Body of pancreas (tissue), 4 donors: ENCODE data around the gene PDS5A. TPM values are rescaled to one million over a fixed set of nuclear protein-coding genes. Genes with fewer than 3 reads are reported as not detected.

Experiments used
- ATAC-seq: fragments of 150-250 bp; one replicate; pipeline ENCODE4 v1.9.1; 2016
- DNase-seq, 4 donors: peaks; one replicate each; pipeline ENCODE4 v3.0.0-alpha.2; 2019
- H3K27ac ChIP-seq, 4 donors: fragments of 200-600 bp; sonication (generic); 1 replicate in 3 of 4; 2 replicates in 1 of 4; pipeline versions ENCODE4 v1.5.1 to v1.6.1; 2016 to 2019; ENCODE audit warnings: mild to moderate bottlenecking in 1 of 4, mixed read lengths in 1 of 4, moderate library complexity in 1 of 4
- H3K27me3 ChIP-seq, 2 donors: fragments of 200-600 bp; sonication (generic); one replicate each; pipeline ENCODE4 v1.6.0; 2016; ENCODE audit warnings: mild to moderate bottlenecking in 1 of 2
- H3K36me3 ChIP-seq, 2 donors: fragments of 200-600 bp; sonication (generic); replicated peaks in 1 of 2; 2 replicates each; pipeline ENCODE4 v1.5.1; 2016; ENCODE audit warnings: low read depth in 2 of 2; ENCODE audit not compliant: insufficient read depth in 1 of 2
- H3K4me1 ChIP-seq: fragments of 200-600 bp; sonication (generic); one replicate; pipeline ENCODE4 v1.6.0; 2016
- H3K4me3 ChIP-seq, 2 donors: fragments of 200-600 bp; sonication (generic); 1 replicate in 1 of 2; 2 replicates in 1 of 2; pipeline ENCODE4 v1.5.1; 2016 to 2019
- H3K9me3 ChIP-seq, 3 donors: fragments of 200-600 bp; sonication (generic); 1 replicate in 2 of 3; 2 replicates in 1 of 3; pipeline ENCODE4 v1.5.1; 2016
- POLR2A ChIP-seq, 3 donors: fragments of 450-650 bp; IDR thresholded peaks; one replicate each; pipeline ENCODE4 v1.6.1; 2016; ENCODE audit warnings: antibody characterized with exemption in 3 of 3, mild to moderate bottlenecking in 2 of 3
- WGBS, 2 donors: methylation state at CpG; one replicate each; pipeline ENCODE4 v1.1.5; 2017; 5-methylcytosine and 5-hydroxymethylcytosine counted together
- intact Hi-C: fragments of 100-400 bp; cut with DNase I; formaldehyde crosslinking; loops from one replicate; pipeline ENCODE4 v1.15.1; 2023
- total RNA-seq, 2 donors: library from RNA; depleted of rRNA; stranded (reverse); fragments of >200 nt; gene quantifications; one replicate each; pipeline ENCODE4 v1.1.0, GENCODE V29; 2016
- TF ChIP-seq, protein P1 (sequence below), 7 experiments: fragments of 450-650 bp in 4 of 7; fragments of 200-600 bp in 3 of 7; sonication (generic) in 3 of 7; IDR thresholded peaks; one replicate each; pipeline ENCODE4 v1.5.1; 2016 to 2019; ENCODE audit warnings: antibody characterized with exemption in 7 of 7

The PDS5A gene
- total RNA-seq, 2 donors from 2014 or later = 44.9 to 50.8 TPM

- no peaks in the 10 kb centered on the region for H3K9me3 ChIP-seq
- no peaks in the 10 kb centered on the region for H3K27me3 ChIP-seq
- no peak overlapping the region for H3K27ac ChIP-seq
- ATAC-seq (no peak), DNase-seq (no peak)
- WGBS, 2 donors = 46 to 75% methylated on average over 2 of the region's 2 CpGs
- no peaks in the 10 kb centered on the region for H3K4me1 ChIP-seq
- intact Hi-C loops = no loop called here
- H3K36me3 ChIP-seq = peaks cover 18 to 22% of the 10 kb centered on the region in 2 donors
- no peak overlapping the region for H3K4me3 ChIP-seq
- TF ChIP-seq, protein P1, sequence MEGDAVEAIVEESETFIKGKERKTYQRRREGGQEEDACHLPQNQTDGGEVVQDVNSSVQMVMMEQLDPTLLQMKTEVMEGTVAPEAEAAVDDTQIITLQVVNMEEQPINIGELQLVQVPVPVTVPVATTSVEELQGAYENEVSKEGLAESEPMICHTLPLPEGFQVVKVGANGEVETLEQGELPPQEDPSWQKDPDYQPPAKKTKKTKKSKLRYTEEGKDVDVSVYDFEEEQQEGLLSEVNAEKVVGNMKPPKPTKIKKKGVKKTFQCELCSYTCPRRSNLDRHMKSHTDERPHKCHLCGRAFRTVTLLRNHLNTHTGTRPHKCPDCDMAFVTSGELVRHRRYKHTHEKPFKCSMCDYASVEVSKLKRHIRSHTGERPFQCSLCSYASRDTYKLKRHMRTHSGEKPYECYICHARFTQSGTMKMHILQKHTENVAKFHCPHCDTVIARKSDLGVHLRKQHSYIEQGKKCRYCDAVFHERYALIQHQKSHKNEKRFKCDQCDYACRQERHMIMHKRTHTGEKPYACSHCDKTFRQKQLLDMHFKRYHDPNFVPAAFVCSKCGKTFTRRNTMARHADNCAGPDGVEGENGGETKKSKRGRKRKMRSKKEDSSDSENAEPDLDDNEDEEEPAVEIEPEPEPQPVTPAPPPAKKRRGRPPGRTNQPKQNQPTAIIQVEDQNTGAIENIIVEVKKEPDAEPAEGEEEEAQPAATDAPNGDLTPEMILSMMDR (IDR thresholded peaks at IDR 0.05) = no peak
- TF ChIP-seq POLR2A (IDR thresholded peaks at IDR 0.05) = no peak
Measured at GRCh38 chr4:39900966-39901365, 76.7 kb downstream of the PDS5A start.

GRCh38 chr4:39899291-39899690, 78.4 kb downstream of the PDS5A start:
- no peak for TF ChIP-seq POLR2A (IDR thresholded peaks at IDR 0.05)
- TF ChIP-seq, protein P1 (IDR thresholded peaks at IDR 0.05) = no peak
- whole genome bisulfite sequencing, 2 donors = 85 to 87% methylated on average over 3 of the region's 3 CpGs
- Histone ChIP-seq H3K27me3 (no peaks in the 10 kb centered on the region), H3K36me3 (peaks cover 19 to 32% of the 10 kb centered on the region in 2 donors), H3K27ac (no peak overlapping the region), H3K4me3 (no peak overlapping the region), H3K4me1 (no peaks in the 10 kb centered on the region), H3K9me3 (no peaks in the 10 kb centered on the region)
- intact Hi-C loops = no loop called here
- ATAC-seq (no peak), DNase-seq (no peak)

- peaks cover 14 to 32% of the 10 kb centered on the region in 2 donors for H3K36me3 ChIP-seq
Measured at GRCh38 chr4:39898015-39898414, 79.7 kb downstream of the PDS5A start.

DNA sequence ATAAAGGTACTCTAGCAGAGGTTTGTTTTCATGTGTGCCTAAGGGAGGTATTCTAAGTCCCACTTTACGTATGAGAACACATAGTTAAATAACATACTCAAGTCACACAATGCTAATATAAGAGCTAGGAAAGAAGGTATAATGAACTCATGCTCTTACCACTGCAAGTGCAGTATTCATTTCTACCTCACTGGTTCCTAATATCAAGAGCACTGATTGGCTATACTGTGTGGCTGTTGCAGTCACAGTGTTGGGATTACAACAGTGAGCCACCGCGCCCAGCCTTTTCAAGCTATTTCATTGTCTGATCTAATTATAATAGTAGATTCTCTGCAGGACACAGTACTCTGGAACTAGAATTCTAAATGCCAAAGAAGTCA, 84.0 kb downstream of the PDS5A start:
- Histone ChIP-seq H3K4me1 (no peaks in the 10 kb centered on the region), H3K27ac (no peak overlapping the region), H3K36me3 (peaks cover 14 to 32% of the 10 kb centered on the region in 2 donors), H3K9me3 (no peaks in the 10 kb centered on the region), H3K27me3 (no peaks in the 10 kb centered on the region), H3K4me3 (no peak overlapping the region)
- 92 to 98% methylated on average over 3 of the region's 3 CpGs for WGBS, 2 donors
- intact Hi-C loops = no loop called here
- ATAC-seq (no peak), DNase-seq (no peak)
- TF ChIP-seq POLR2A (IDR thresholded peaks at IDR 0.05) = no peak
- TF ChIP-seq, protein P1 (IDR thresholded peaks at IDR 0.05) = no peak

More at GRCh38 chr4:39898015-39898414, 79.7 kb downstream of the PDS5A start:
- 71 to 91% methylated on average over 1 of the region's 1 CpG for WGBS, 2 donors
- no peaks in the 10 kb centered on the region for H3K9me3 ChIP-seq
- ATAC-seq (no peak), DNase-seq (no peak)
- intact Hi-C loops = no loop called here
- H3K4me3 ChIP-seq = no peak overlapping the region
- no peaks in the 10 kb centered on the region for H3K4me1 ChIP-seq
- TF ChIP-seq, protein P1 (IDR thresholded peaks at IDR 0.05) = no peak
- TF ChIP-seq POLR2A (IDR thresholded peaks at IDR 0.05) = no peak
- H3K27ac ChIP-seq = no peak overlapping the region
- H3K27me3 ChIP-seq = no peaks in the 10 kb centered on the region

GRCh38 chr4:39892988-39893692, 84.6 kb downstream of the PDS5A start:
- TF ChIP-seq POLR2A (IDR thresholded peaks at IDR 0.05) = no peak
- TF ChIP-seq, protein P1 (IDR thresholded peaks at IDR 0.05) = no peak
- DNase-seq = no peak
- H3K27ac ChIP-seq = no peak overlapping the region
- H3K9me3 ChIP-seq = no peaks in the 10 kb centered on the region
- 95% methylated on average over 5 of the region's 5 CpGs for WGBS, 2 donors
- no peak for ATAC-seq
- no peaks in the 10 kb centered on the region for H3K4me1 ChIP-seq
- intact Hi-C loops = no loop called here
- no peak overlapping the region for H3K4me3 ChIP-seq
- peaks cover 14 to 31% of the 10 kb centered on the region in 2 donors for H3K36me3 ChIP-seq
- H3K27me3 ChIP-seq = no peaks in the 10 kb centered on the region
